Brain microvascular endothelial cell (primary cell): ENCODE measurements around the gene MEI1.
A peak's percentile ranks its signal among the peaks of the same experiment; 100 is the strongest.

Source experiments
- DNase-seq: peaks from one replicate; pipeline ENCODE4 v3.0.0-alpha.2; 2020
- H3K27ac ChIP-seq: fragments of 250-450 bp; sonication (Bioruptor Pico); 2 replicates; pipeline ENCODE4 v1.5.1; 2020; ENCODE audit warnings: mild to moderate bottlenecking, moderate library complexity
- H3K27me3 ChIP-seq: fragments of 250-450 bp; sonication (Bioruptor Pico); replicated peaks from 2 replicates; pipeline ENCODE4 v1.5.1; 2020; ENCODE audit warnings: mild to moderate bottlenecking
- H3K36me3 ChIP-seq: fragments of 250-450 bp; sonication (Bioruptor Pico); replicated peaks from 2 replicates; pipeline ENCODE4 v1.5.1; 2020; ENCODE audit warnings: mild to moderate bottlenecking
- H3K4me3 ChIP-seq: 2 replicates; pipeline ENCODE4 v1.5.1; 2011; ENCODE audit warnings: low read depth, mild to moderate bottlenecking, control low read depth, low read length, moderate library complexity
- CTCF ChIP-seq: IDR thresholded peaks from 2 replicates; pipeline ENCODE4 v1.5.1; 2011; ENCODE audit warnings: low read depth, mild to moderate bottlenecking, moderate library complexity, low read length, control low read depth, inconsistent platforms; ENCODE audit errors: missing control alignments
- in situ Hi-C: cut with HindIII; loops from 2 replicates; pipeline ENCODE4 v1.10.0; 2017; ENCODE audit warnings: low sequenced_read_pairs, low pct_ligation_motif_present

MEI1 gene

GRCh38 chr22:41699264-41700107 lies at the start of gene MEI1:
MEI1 (plus strand) TSS chr22:41699503; CDS start chr22:41699539, 36 bp downstream.
- peak; percentile 38 for DNase-seq
- Histone ChIP-seq H3K27ac (no peak within 1 kb of the TSS), H3K4me3 (no peak within 1 kb of the TSS), H3K36me3 (no peaks in the 10 kb centered on the region), H3K27me3 (no peaks in the 10 kb centered on the region)
- TF ChIP-seq CTCF, result no peak
- in situ Hi-C loops, result no loop called here

GRCh38 chr22:41650229-41650628 lies 49.1 kb upstream of the MEI1 start:
- no peak overlapping the region for H3K4me3 ChIP-seq
- no peak for DNase-seq
- no peak overlapping the region for H3K27ac ChIP-seq
- H3K36me3 ChIP-seq, result peaks cover 81% of the 10 kb centered on the region
- TF ChIP-seq CTCF, result no peak
- in situ Hi-C loops, result no loop called here
- H3K27me3 ChIP-seq, result no peaks in the 10 kb centered on the region

- in situ Hi-C loops, result no loop called here
- peaks cover 81% of the 10 kb centered on the region for H3K36me3 ChIP-seq
- H3K27me3 ChIP-seq, result no peaks in the 10 kb centered on the region
- DNase-seq, result no peak
- H3K4me3 ChIP-seq, result no peak overlapping the region
- H3K27ac ChIP-seq, result no peak overlapping the region
- TF ChIP-seq CTCF, result no peak
These were observed 48.5 kb upstream of the MEI1 start for GRCh38 chr22:41650821-41651220.

- peaks cover 85% of the 10 kb centered on the region for H3K36me3 ChIP-seq
- no peak for TF ChIP-seq CTCF
- H3K4me3 ChIP-seq, result no peak overlapping the region
- DNase-seq, result no peak
- in situ Hi-C loops, result no loop called here
- H3K27ac ChIP-seq, result no peak overlapping the region
- H3K27me3 ChIP-seq, result no peaks in the 10 kb centered on the region
These were observed 45.0 kb upstream of the MEI1 start for GRCh38 chr22:41654322-41654721.

GRCh38 chr22:41656556-41656955 lies 42.7 kb upstream of the MEI1 start:
- Histone ChIP-seq H3K36me3 (peaks cover 90% of the 10 kb centered on the region), H3K27ac (no peak overlapping the region), H3K4me3 (no peak overlapping the region), H3K27me3 (no peaks in the 10 kb centered on the region)
- in situ Hi-C loops, result no loop called here
- no peak for TF ChIP-seq CTCF
- DNase-seq, result no peak
